SK-N-MC (cell line): ENCODE results near the gene MYO18B.

Source experiments
- EZH2 ChIP-seq: fragments of 200-600 bp; sonication (generic); IDR thresholded peaks from one replicate; pipeline ENCODE4 v1.6.1; 2017; ENCODE audit warnings: antibody characterized with exemption
- FOXP2 ChIP-seq: optimal IDR thresholded peaks from 2 replicates; pipeline ENCODE3; 2011; ENCODE audit warnings: mild to moderate bottlenecking, moderate library complexity; ENCODE audit not compliant: insufficient read depth; ENCODE audit errors: extremely low read length, control extremely low read depth
- POLR2AphosphoS5 ChIP-seq: IDR thresholded peaks from 2 replicates; pipeline ENCODE4 v1.6.1; 2012; ENCODE audit warnings: mild to moderate bottlenecking, low read depth, low read length, borderline replicate concordance

GRCh38 chr22:26057731-26058130, 315.7 kb downstream of the MYO18B start:
- no peak for TF ChIP-seq EZH2
- TF ChIP-seq POLR2AphosphoS5 = no peak
- TF ChIP-seq FOXP2 = no peak
